SK-N-SH treated with all-trans-retinoic acid at 6 μM for 48 hours (cell line): ENCODE results near the gene CHIC2.

Experiments used
- ATAC-seq: fragments of 200-7000 bp; cut with Tn5 transposase; 3 replicates; pipeline ENCODE4 v1.9.1; 2020; ENCODE audit warnings: mild to moderate bottlenecking, moderate library complexity
- ARNTL ChIP-seq: fragments of 450-650 bp; formaldehyde crosslinking; IDR thresholded peaks from 2 replicates; pipeline ENCODE4 v1.5.0; 2020; ENCODE audit warnings: low read depth, mild to moderate bottlenecking, moderate library complexity, borderline replicate concordance
- BACH2 ChIP-seq: fragments of 250-450 bp; sonication (Bioruptor Pico); IDR thresholded peaks from 2 replicates; pipeline ENCODE4 v1.9.0; 2021; ENCODE audit warnings: mild to moderate bottlenecking, borderline replicate concordance
- CREB5 ChIP-seq: fragments of 250-450 bp; sonication (Bioruptor Pico); IDR thresholded peaks from 2 replicates; pipeline ENCODE4 v1.5.1; 2020; ENCODE audit warnings: low read depth, mild to moderate bottlenecking, moderate library complexity
- CSDC2 ChIP-seq: fragments of 250-450 bp; sonication (Bioruptor Pico); IDR thresholded peaks from 2 replicates; pipeline ENCODE4 v1.5.0; 2020; ENCODE audit warnings: mild to moderate bottlenecking, moderate library complexity
- CSRNP3 ChIP-seq: fragments of 250-450 bp; sonication (Bioruptor Pico); IDR thresholded peaks from 2 replicates; pipeline ENCODE4 v1.5.1; 2021; ENCODE audit warnings: mild to moderate bottlenecking, moderate library complexity
- GLIS3 ChIP-seq: fragments of 250-450 bp; sonication (Bioruptor Pico); IDR thresholded peaks from 2 replicates; pipeline ENCODE4 v1.5.0; 2020; ENCODE audit warnings: mild to moderate bottlenecking, moderate library complexity
- ISL1 ChIP-seq: fragments of 250-450 bp; sonication (Bioruptor Pico); IDR thresholded peaks from 2 replicates; pipeline ENCODE4 v2.1.2; 2022; ENCODE audit warnings: mild to moderate bottlenecking, moderate library complexity
- OSR1 ChIP-seq: fragments of 250-450 bp; sonication (Bioruptor Pico); IDR thresholded peaks from 2 replicates; pipeline ENCODE4 v1.8.0; 2022; ENCODE audit warnings: moderate library complexity, mild to moderate bottlenecking, inconsistent platforms
- PATZ1 ChIP-seq: fragments of 250-450 bp; sonication (Bioruptor Pico); IDR thresholded peaks from 2 replicates; pipeline ENCODE4 v1.8.0; 2020; ENCODE audit warnings: mild to moderate bottlenecking, moderate library complexity, borderline replicate concordance
- POU6F1 ChIP-seq: fragments of 250-450 bp; sonication (Bioruptor Pico); IDR thresholded peaks from 2 replicates; pipeline ENCODE4 v1.8.0; 2021; ENCODE audit warnings: low read depth, mild to moderate bottlenecking, moderate library complexity, borderline replicate concordance
- PPARA ChIP-seq: fragments of 250-450 bp; sonication (Bioruptor Pico); IDR thresholded peaks from 2 replicates; pipeline ENCODE4 v1.5.0; 2020; ENCODE audit warnings: mild to moderate bottlenecking, borderline replicate concordance
- RARB ChIP-seq: fragments of 250-450 bp; sonication (Bioruptor Pico); IDR thresholded peaks from 2 replicates; pipeline ENCODE4 v1.8.0; 2021; ENCODE audit warnings: mild to moderate bottlenecking, moderate library complexity
- SNAI2 ChIP-seq: fragments of 250-450 bp; sonication (Bioruptor Pico); IDR thresholded peaks from 2 replicates; pipeline ENCODE4 v1.5.0; 2020; ENCODE audit warnings: mild to moderate bottlenecking, moderate library complexity
- TCF4 ChIP-seq: fragments of 250-450 bp; sonication (Bioruptor Pico); IDR thresholded peaks from 2 replicates; pipeline ENCODE4 v1.8.0; 2021; ENCODE audit warnings: mild to moderate bottlenecking, moderate library complexity, borderline replicate concordance
- TOX ChIP-seq: fragments of 250-450 bp; sonication (Bioruptor Pico); IDR thresholded peaks from 2 replicates; pipeline ENCODE4 v1.8.0; 2021; ENCODE audit warnings: mild to moderate bottlenecking, moderate library complexity, borderline replicate concordance
- TSHZ2 ChIP-seq: fragments of 250-450 bp; sonication (Bioruptor Pico); IDR thresholded peaks from 2 replicates; pipeline ENCODE4 v1.5.0; 2020; ENCODE audit warnings: mild to moderate bottlenecking, moderate library complexity
- ZFP3 ChIP-seq: fragments of 250-450 bp; sonication (Bioruptor Pico); IDR thresholded peaks from 2 replicates; pipeline ENCODE4 v1.5.0; 2020; ENCODE audit warnings: mild to moderate bottlenecking, moderate library complexity
- ZFP30 ChIP-seq: fragments of 450-650 bp; formaldehyde crosslinking; IDR thresholded peaks from 2 replicates; pipeline ENCODE4 v1.5.0; 2022; ENCODE audit warnings: mild to moderate bottlenecking, moderate library complexity
- ZNF565 ChIP-seq: fragments of 450-650 bp; formaldehyde crosslinking; conservative IDR thresholded peaks from 2 replicates; pipeline ENCODE4 v1.5.0; 2020; ENCODE audit warnings: low read depth, mild to moderate bottlenecking, moderate library complexity
- ZNF70 ChIP-seq: fragments of 450-650 bp; formaldehyde crosslinking; IDR thresholded peaks from 2 replicates; pipeline ENCODE4 v1.5.0; 2020; ENCODE audit warnings: mild to moderate bottlenecking, moderate library complexity
- ZNF8 ChIP-seq: fragments of 450-650 bp; formaldehyde crosslinking; IDR thresholded peaks from 2 replicates; pipeline ENCODE4 v1.5.0; 2020; ENCODE audit warnings: mild to moderate bottlenecking, moderate library complexity

The CHIC2 gene

GRCh38 chr4:54041933-54042332 lies 22.5 kb downstream of the CHIC2 start:
- no peak for ATAC-seq
- no peak for TF ChIP-seq ISL1 (CRISPR knock-in tag)
- no peak for TF ChIP-seq POU6F1 (CRISPR knock-in tag)
- no peak for TF ChIP-seq CSRNP3 (CRISPR knock-in tag)
- no peak for TF ChIP-seq ZFP30 (CRISPR knock-in tag)
- TF ChIP-seq ZNF70: no peak
- TF ChIP-seq OSR1: no peak
- TF ChIP-seq PATZ1 (CRISPR knock-in tag): no peak
- TF ChIP-seq BACH2 (CRISPR knock-in tag): no peak
- no peak for TF ChIP-seq GLIS3 (CRISPR knock-in tag)
- no peak for TF ChIP-seq ARNTL

- ATAC-seq: no peak
- TF ChIP-seq CREB5 (CRISPR knock-in tag): no peak
- TF ChIP-seq GLIS3 (CRISPR knock-in tag): no peak
- TF ChIP-seq SNAI2 (CRISPR knock-in tag): no peak
- TF ChIP-seq TSHZ2 (CRISPR knock-in tag): no peak
- no peak for TF ChIP-seq PPARA (CRISPR knock-in tag)
- no peak for TF ChIP-seq ZNF565 (CRISPR knock-in tag)
- no peak for TF ChIP-seq RARB (CRISPR knock-in tag)
- no peak for TF ChIP-seq CSDC2 (CRISPR knock-in tag)
- no peak for TF ChIP-seq TOX
- TF ChIP-seq ARNTL: no peak
- TF ChIP-seq TCF4: no peak
- TF ChIP-seq CSRNP3 (CRISPR knock-in tag): no peak
- no peak for TF ChIP-seq ZFP3 (CRISPR knock-in tag)
- no peak for TF ChIP-seq OSR1
- TF ChIP-seq ZFP30 (CRISPR knock-in tag): no peak
- TF ChIP-seq POU6F1 (CRISPR knock-in tag): no peak
- no peak for TF ChIP-seq ISL1 (CRISPR knock-in tag)
- TF ChIP-seq BACH2 (CRISPR knock-in tag): no peak
- TF ChIP-seq ZNF70: no peak
- TF ChIP-seq ZNF8 (CRISPR knock-in tag): no peak
Observed at GRCh38 chr4:54041100-54041499, 23.3 kb downstream of the CHIC2 start.
